Common myeloid progenitor, CD34-positive (primary cell): ENCODE results near the gene BRD7.

ENCODE experiments used
- CTCF ChIA-PET: fragments of 350-600 bp; sonication (Branson Sonifier 250); formaldehyde crosslinking; loops from one replicate; lab custom pipeline; 2021; ENCODE audit warnings: antibody characterized with exemption; lab: Charles Lee
- POLR2A ChIA-PET: fragments of 350-600 bp; sonication (Branson Sonifier 250); formaldehyde crosslinking; loops from one replicate; lab custom pipeline; 2021; ENCODE audit warnings: antibody characterized with exemption; lab: Charles Lee
- DNase-seq, 3 donors: peaks; one replicate each; pipeline versions ENCODE4 v3.0.0 to v3.0.0-alpha.2; 2013
- H3K27ac ChIP-seq, 2 experiments: 1 replicate in 1 of 2; 2 replicates in 1 of 2; pipeline ENCODE4 v1.7.0; 2013; ENCODE audit warnings: inconsistent platforms in 2 of 2, low read length in 2 of 2, mild to moderate bottlenecking in 2 of 2, low read depth in 1 of 2, moderate library complexity in 1 of 2; ENCODE audit not compliant: severe bottlenecking in 2 of 2, insufficient read depth in 1 of 2, poor library complexity in 1 of 2
- H3K27me3 ChIP-seq, 5 experiments: replicated peaks in 2 of 5; 1 replicate in 3 of 5; 2 replicates in 2 of 5; pipeline versions ENCODE4 v1.6.1 to v1.7.0; 2013; ENCODE audit warnings: low read length in 4 of 5, mild to moderate bottlenecking in 2 of 5, moderate library complexity in 2 of 5, inconsistent platforms in 1 of 5; ENCODE audit not compliant: insufficient read depth in 5 of 5, control insufficient read depth in 4 of 5
- H3K36me3 ChIP-seq, 4 experiments: 1 replicate in 2 of 4; 2 replicates in 2 of 4; pipeline versions ENCODE4 v1.6.1 to v1.7.0; 2013; ENCODE audit warnings: low read length in 3 of 4, control low read depth in 1 of 4, mild to moderate bottlenecking in 1 of 4; ENCODE audit not compliant: control insufficient read depth in 4 of 4, insufficient read depth in 4 of 4
- H3K4me1 ChIP-seq, 4 experiments: 1 replicate in 3 of 4; 2 replicates in 1 of 4; pipeline versions ENCODE4 v1.6.1 to v1.7.1; 2013; ENCODE audit warnings: low read length in 3 of 4, mild to moderate bottlenecking in 3 of 4, control low read depth in 1 of 4, inconsistent platforms in 1 of 4, moderate library complexity in 1 of 4; ENCODE audit not compliant: control insufficient read depth in 4 of 4, insufficient read depth in 4 of 4; ENCODE audit errors: control extremely low read depth in 1 of 4
- H3K4me3 ChIP-seq, 7 experiments: 1 replicate in 4 of 7; 2 replicates in 3 of 7; pipeline versions ENCODE4 v1.5.1 to v1.7.0; 2013; ENCODE audit warnings: mild to moderate bottlenecking in 7 of 7, low read length in 6 of 7, moderate library complexity in 6 of 7, inconsistent platforms in 2 of 7, low read depth in 2 of 7, control low read depth in 1 of 7; ENCODE audit not compliant: insufficient read depth in 4 of 7, control insufficient read depth in 1 of 7; ENCODE audit errors: extremely low read depth in 1 of 7
- H3K9me3 ChIP-seq, 5 experiments: 1 replicate in 4 of 5; 2 replicates in 1 of 5; pipeline versions ENCODE4 v1.6.1 to v1.7.1; 2013; ENCODE audit warnings: low read length in 4 of 5, mild to moderate bottlenecking in 2 of 5, inconsistent platforms in 1 of 5, low read depth in 1 of 5, moderate library complexity in 1 of 5; ENCODE audit not compliant: control insufficient read depth in 4 of 5, insufficient read depth in 2 of 5; ENCODE audit errors: control extremely low read depth in 1 of 5
- WGBS: methylation state at CpG from one replicate; pipeline ENCODE4 v1.1.5; 2013; ENCODE audit not compliant: insufficient coverage; 5-methylcytosine and 5-hydroxymethylcytosine counted together

The BRD7 gene

GRCh38 chr16:50309527-50310307, 59.1 kb downstream of the BRD7 start:
- Histone ChIP-seq H3K4me3 (no peak overlapping the region), H3K27ac (peak overlapping the region in 1 of 2 experiments; percentile 5), H3K9me3 (no peaks in the 10 kb centered on the region), H3K36me3 (peaks cover 8 to 95% (median 46%) of the 10 kb centered on the region in 4 experiments), H3K4me1 (peaks cover 0 to 18% (median 9%) of the 10 kb centered on the region in 4 experiments), H3K27me3 (no peaks in the 10 kb centered on the region)
- CTCF ChIA-PET: interaction anchor here (1.0 to 2.7 kb wide), 10 partner anchors 13 to 100 kb away, joined by 3 to 13 read pairs (median 4); partner anchors contain the start of gene ADCY7
- WGBS: 87% methylated on average over 14 of the region's 15 CpGs
- POLR2A ChIA-PET: interaction anchor here (2.4 kb wide), 1 partner anchor 28 kb away, joined by 9 read pairs; no protein-coding TSS in a partner anchor
- DNase-seq: no peak

DNA sequence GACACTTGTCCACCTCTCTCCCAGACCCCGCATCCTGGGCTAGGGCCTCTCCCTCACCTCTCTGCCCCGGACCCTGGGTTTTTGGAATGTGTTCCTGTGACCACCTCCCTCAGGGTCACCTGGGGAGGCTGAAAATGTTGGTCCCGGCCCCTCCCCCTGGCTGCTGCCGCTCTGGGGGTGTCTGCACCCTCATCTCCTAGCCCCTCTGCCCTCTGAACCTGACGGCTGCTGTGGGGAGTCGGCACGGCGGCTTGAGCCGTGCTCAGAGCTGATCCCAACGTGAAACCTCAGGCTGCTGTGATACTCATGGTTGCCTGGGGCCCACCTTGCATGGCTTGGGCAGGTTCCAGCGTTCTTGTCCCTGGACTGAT, 59.6 kb downstream of the BRD7 start:
- Histone ChIP-seq H3K27me3 (no peaks in the 10 kb centered on the region), H3K9me3 (no peaks in the 10 kb centered on the region), H3K27ac (peak overlapping the region in 1 of 2 experiments; percentile 5), H3K4me3 (no peak overlapping the region), H3K4me1 (peaks cover 0 to 14% (median 6%) of the 10 kb centered on the region in 4 experiments), H3K36me3 (peaks cover 8 to 95% (median 45%) of the 10 kb centered on the region in 4 experiments)
- CTCF ChIA-PET: interaction anchor here (1.0 to 2.7 kb wide), 7 partner anchors 13 to 48 kb away, joined by 3 to 13 read pairs (median 4); partner anchors contain the start of gene ADCY7
- 94% methylated on average over 9 of the region's 11 CpGs for WGBS
- no peak for DNase-seq
- POLR2A ChIA-PET: interaction anchor here (2.4 kb wide), 1 partner anchor 27 kb away, joined by 9 read pairs; no protein-coding TSS in a partner anchor

DNA sequence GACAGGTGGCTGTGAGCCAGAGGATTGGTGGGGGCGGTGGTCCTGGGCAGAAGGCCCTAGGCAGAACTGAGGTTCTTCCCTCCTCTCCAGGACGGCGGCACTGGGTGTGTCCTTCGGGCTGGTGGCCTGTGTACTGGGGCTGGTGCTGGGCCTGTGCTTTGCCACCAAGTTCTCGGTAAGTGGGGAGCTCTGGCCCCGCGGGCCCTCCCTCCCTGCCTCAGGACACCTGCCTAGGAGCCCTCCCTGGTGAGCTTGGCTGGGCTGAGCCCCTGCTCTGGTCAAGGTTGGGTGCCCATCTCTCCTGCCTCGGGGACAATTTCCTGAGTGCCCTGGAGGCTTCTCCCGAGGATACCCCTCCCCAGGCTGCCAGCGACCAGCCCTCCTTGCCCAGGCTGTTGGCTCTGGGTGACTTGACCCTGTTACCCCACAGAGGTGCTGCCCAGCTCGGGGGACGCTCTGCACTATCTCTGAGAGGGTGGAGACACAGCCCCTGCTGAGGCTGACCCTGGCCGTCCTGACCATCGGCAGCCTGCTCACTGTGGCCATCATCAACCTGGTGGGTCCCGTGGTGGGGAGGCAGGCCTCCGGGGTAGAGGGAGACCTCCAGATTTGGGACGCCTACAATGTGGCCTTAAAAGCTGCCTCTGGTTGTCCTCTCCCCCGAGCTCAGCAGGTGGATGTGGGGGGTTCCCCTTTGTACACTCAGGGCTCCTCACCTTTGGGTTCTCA, 60.4 kb downstream of the BRD7 start:
- DNase-seq: no peak
- H3K9me3 ChIP-seq: no peaks in the 10 kb centered on the region
- H3K4me3 ChIP-seq: no peak overlapping the region
- ChIA-PET POLR2A (no interaction called here), CTCF (interaction anchor here (0.7 to 2.7 kb wide), 7 partner anchors 12 to 48 kb away, joined by 3 to 13 read pairs (median 3); no protein-coding TSS in a partner anchor)
- WGBS: 93% methylated on average over 13 of the region's 18 CpGs
- peaks cover 0 to 9% (median 3%) of the 10 kb centered on the region in 4 experiments for H3K4me1 ChIP-seq
- no peaks in the 10 kb centered on the region for H3K27me3 ChIP-seq
- H3K27ac ChIP-seq: no peak overlapping the region
- peaks cover 8 to 95% (median 45%) of the 10 kb centered on the region in 4 experiments for H3K36me3 ChIP-seq

GRCh38 chr16:50306287-50306686, 62.5 kb downstream of the BRD7 start:
- WGBS: 95% methylated on average over 8 of the region's 9 CpGs
- H3K27me3 ChIP-seq: no peaks in the 10 kb centered on the region
- H3K4me1 ChIP-seq: peaks cover 0 to 6% (median 0%) of the 10 kb centered on the region in 4 experiments
- no peaks in the 10 kb centered on the region for H3K9me3 ChIP-seq
- peaks cover 11 to 96% (median 45%) of the 10 kb centered on the region in 4 experiments for H3K36me3 ChIP-seq
- no peak for DNase-seq
- CTCF ChIA-PET: interaction anchor here (1.1 to 1.8 kb wide), 3 partner anchors 9 to 46 kb away, joined by 4 to 5 read pairs (median 4); no protein-coding TSS in a partner anchor
- no peak overlapping the region for H3K27ac ChIP-seq
- POLR2A ChIA-PET: no interaction called here
- no peak overlapping the region for H3K4me3 ChIP-seq

DNA sequence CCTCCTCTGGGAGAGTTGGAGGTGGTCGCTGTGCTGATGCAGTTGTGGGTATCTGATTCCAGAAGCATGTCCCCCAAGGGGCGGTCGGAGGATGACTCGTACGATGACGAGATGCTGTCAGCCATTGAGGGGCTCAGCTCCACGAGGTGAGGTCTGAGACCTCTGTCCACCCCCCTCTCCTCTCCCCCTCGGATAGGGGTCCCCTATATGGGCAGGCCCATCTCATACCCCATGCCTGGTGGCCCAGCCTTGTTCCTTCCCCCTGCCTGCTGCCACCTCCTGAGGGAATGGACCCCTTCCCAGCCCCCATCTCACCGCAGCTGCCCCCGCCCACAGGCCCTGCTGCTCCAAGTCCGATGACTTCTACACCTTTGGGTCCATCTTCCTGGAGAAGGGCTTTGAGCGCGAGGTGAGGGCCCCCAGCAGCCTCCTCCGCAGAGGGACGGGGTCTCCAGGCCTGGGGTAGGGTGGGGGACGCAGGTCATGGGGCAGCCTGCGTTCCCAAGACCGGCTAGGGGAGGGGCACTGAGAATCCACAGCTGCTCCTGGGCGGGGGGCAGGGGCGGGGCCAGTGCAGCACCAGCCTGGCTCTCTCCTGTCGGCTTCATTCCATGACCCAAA, 63.2 kb downstream of the BRD7 start:
- Histone ChIP-seq H3K9me3 (no peaks in the 10 kb centered on the region), H3K36me3 (peaks cover 11 to 96% (median 51%) of the 10 kb centered on the region in 4 experiments), H3K4me3 (no peak overlapping the region), H3K4me1 (peaks cover 0 to 6% (median 0%) of the 10 kb centered on the region in 4 experiments), H3K27me3 (no peaks in the 10 kb centered on the region), H3K27ac (no peak overlapping the region)
- ChIA-PET CTCF (interaction anchor here (0.7 to 1.8 kb wide), 4 partner anchors 9 to 21 kb away, joined by 3 to 5 read pairs (median 4); no protein-coding TSS in a partner anchor), POLR2A (no interaction called here)
- DNase-seq: no peak
- 90% methylated on average over 21 of the region's 21 CpGs for WGBS

- CTCF ChIA-PET: interaction anchor here (0.7 to 1.7 kb wide), 3 partner anchors 8 to 21 kb away, joined by 3 to 5 read pairs (median 3); no protein-coding TSS in a partner anchor
- Histone ChIP-seq H3K36me3 (peaks cover 11 to 94% (median 52%) of the 10 kb centered on the region in 4 experiments), H3K9me3 (no peaks in the 10 kb centered on the region), H3K27me3 (no peaks in the 10 kb centered on the region), H3K4me1 (peaks cover 0 to 6% (median 0%) of the 10 kb centered on the region in 4 experiments), H3K27ac (no peak overlapping the region), H3K4me3 (no peak overlapping the region)
- WGBS: 95% methylated on average over 21 of the region's 25 CpGs
- no peak for DNase-seq
- POLR2A ChIA-PET: interaction anchor here (0.9 kb wide), 1 partner anchor 8 kb away, joined by 6 read pairs; no protein-coding TSS in a partner anchor
Measured at GRCh38 chr16:50304467-50305440, 64.0 kb downstream of the BRD7 start.
